BLaER1 treated with 17β-estradiol and CSF1 and Interleukin-3, amounts not matched to agents 10 nM and 100 nM (cell line): ENCODE data around the gene RFFL.
"Not testable (repeated sequence)": the region's sequence is repeated elsewhere in the genome, so short reads cannot be mapped to it uniquely, and the experiment has no call there.

Experiments
- H3K27ac ChIP-seq, 11 experiments: shearing (Covaris generic); formaldehyde crosslinking; 2 replicates each; pipeline ENCODE4 v1.8.1; 2022
- H3K27me3 ChIP-seq, 11 experiments: shearing (Covaris generic); formaldehyde crosslinking; 2 replicates each; pipeline ENCODE4 v1.8.1; 2022
- H3K36me3 ChIP-seq, 11 experiments: shearing (Covaris generic); formaldehyde crosslinking; 2 replicates each; pipeline ENCODE4 v1.8.1; 2022
- H3K4me1 ChIP-seq, 10 experiments: shearing (Covaris generic); formaldehyde crosslinking; 2 replicates each; pipeline ENCODE4 v1.8.1; 2022
- H3K4me2 ChIP-seq, 11 experiments: shearing (Covaris generic); formaldehyde crosslinking; 2 replicates each; pipeline ENCODE4 v1.8.1; 2022
- H3K4me3 ChIP-seq, 10 experiments: shearing (Covaris generic); formaldehyde crosslinking; 2 replicates each; pipeline ENCODE4 v1.8.1; 2022
- H3K9ac ChIP-seq, 11 experiments: shearing (Covaris generic); formaldehyde crosslinking; 2 replicates each; pipeline ENCODE4 v1.8.1; 2022
- H3K9me3 ChIP-seq, 11 experiments: shearing (Covaris generic); formaldehyde crosslinking; replicated peaks in 1 of 11; 2 replicates each; pipeline ENCODE4 v1.8.1; 2022
- H4K20me1 ChIP-seq, 11 experiments: shearing (Covaris generic); formaldehyde crosslinking; 2 replicates each; pipeline ENCODE4 v1.8.1; 2022
- Cebpa-rat ChIP-seq, 11 experiments: shearing (Covaris generic); IDR thresholded peaks; 2 replicates each; pipeline ENCODE4 v1.8.1; 2022

The RFFL gene

GRCh38 chr17:35051579-35052240, 11.8 kb downstream of the RFFL start:
- peak overlapping the region in 5 of 10 experiments; percentile 3 to 25 (median 13); a peak in 5 of 20 replicates for H3K4me3 ChIP-seq
- H3K36me3 ChIP-seq, result peaks cover 0 to 37% (median 0%) of the 10 kb centered on the region in 11 experiments; a peak in 6 of 22 replicates
- H4K20me1 ChIP-seq, result peaks cover 0 to 25% (median 11%) of the 10 kb centered on the region in 11 experiments; a peak in 12 of 22 replicates
- no peaks in the 10 kb centered on the region for H3K9me3 ChIP-seq
- H3K4me2 ChIP-seq, result peak overlapping the region; percentile 67 to 95 (median 78)
- H3K9ac ChIP-seq, result peak overlapping the region; percentile 22 to 68 (median 60); a peak in 19 of 22 replicates
- TF ChIP-seq Cebpa-rat (IDR thresholded peaks at IDR 0.05), result no peak
- H3K4me1 ChIP-seq, result peaks cover 30 to 86% (median 58%) of the 10 kb centered on the region in 10 experiments
- peak overlapping the region; percentile 66 to 86 (median 82) for H3K27ac ChIP-seq
- H3K27me3 ChIP-seq, result no peaks in the 10 kb centered on the region

- Histone ChIP-seq H3K4me2 (peak overlapping the region; percentile 67 to 95 (median 78)), H3K36me3 (peaks cover 0 to 37% (median 2%) of the 10 kb centered on the region in 11 experiments; a peak in 6 of 22 replicates), H3K27ac (peak overlapping the region; percentile 66 to 86 (median 82)), H3K4me1 (peaks cover 30 to 86% (median 55%) of the 10 kb centered on the region in 10 experiments), H4K20me1 (peaks cover 0 to 26% (median 13%) of the 10 kb centered on the region in 11 experiments; a peak in 13 of 22 replicates), H3K9me3 (no peaks in the 10 kb centered on the region), H3K9ac (peak overlapping the region; percentile 33 to 68 (median 60); a peak in 21 of 22 replicates), H3K27me3 (no peaks in the 10 kb centered on the region), H3K4me3 (peak overlapping the region in 6 of 10 experiments; percentile 2 to 25 (median 8); a peak in 6 of 20 replicates)
- peak in 2 of 11 experiments; percentile 23 to 33; a peak in 2 of 22 replicates for TF ChIP-seq Cebpa-rat (IDR thresholded peaks at IDR 0.05)
Measured at GRCh38 chr17:35051183-35051578, 12.3 kb downstream of the RFFL start.

- Histone ChIP-seq H3K4me2 (peak overlapping the region; percentile 67 to 95 (median 78); a peak in 21 of 22 replicates), H3K27ac (peak overlapping the region; percentile 66 to 86 (median 82); a peak in 21 of 22 replicates), H3K27me3 (no peaks in the 10 kb centered on the region), H3K9me3 (no peaks in the 10 kb centered on the region), H3K36me3 (peaks cover 0 to 38% (median 6%) of the 10 kb centered on the region in 11 experiments; a peak in 6 of 22 replicates), H4K20me1 (peaks cover 0 to 36% (median 21%) of the 10 kb centered on the region in 11 experiments; a peak in 12 of 22 replicates), H3K9ac (peak overlapping the region in 3 of 11 experiments; percentile 46 to 67 (median 65); a peak in 3 of 22 replicates), H3K4me3 (peak overlapping the region in 1 of 10 experiments; percentile 4; a peak in 2 of 20 replicates), H3K4me1 (peaks cover 30 to 90% (median 58%) of the 10 kb centered on the region in 10 experiments)
- TF ChIP-seq Cebpa-rat (IDR thresholded peaks at IDR 0.05), result no peak
Measured at GRCh38 chr17:35050170-35050569, 13.3 kb downstream of the RFFL start.

- no peak for TF ChIP-seq Cebpa-rat (IDR thresholded peaks at IDR 0.05)
- no peaks in the 10 kb centered on the region for H3K9me3 ChIP-seq
- H4K20me1 ChIP-seq, result peaks cover 0 to 49% (median 34%) of the 10 kb centered on the region in 11 experiments; a peak in 14 of 22 replicates
- peaks cover 0 to 32% (median 4%) of the 10 kb centered on the region in 11 experiments; a peak in 5 of 22 replicates for H3K36me3 ChIP-seq
- H3K27me3 ChIP-seq, result no peaks in the 10 kb centered on the region
- peak overlapping the region in 3 of 11 experiments; percentile 9 to 95 (median 84); a peak in 1 of 22 replicates for H3K4me2 ChIP-seq
- H3K9ac ChIP-seq, result no peak overlapping the region
- H3K4me1 ChIP-seq, result peaks cover 30 to 85% (median 55%) of the 10 kb centered on the region in 10 experiments
- H3K27ac ChIP-seq, result no peak overlapping the region
- H3K4me3 ChIP-seq, result no peak overlapping the region
Measured at GRCh38 chr17:35048685-35049379, 14.7 kb downstream of the RFFL start.

GRCh38 chr17:35046740-35047283, 16.7 kb downstream of the RFFL start:
- Histone ChIP-seq H3K27ac (0 out of 22 replicates have a peak overlapping the region, but pooled peaks of 1 of the 11 experiments have one; percentile 5), H4K20me1 (peaks cover 0 to 69% (median 48%) of the 10 kb centered on the region in 11 experiments; a peak in 15 of 22 replicates), H3K36me3 (peaks cover 0 to 40% (median 6%) of the 10 kb centered on the region in 11 experiments; a peak in 10 of 22 replicates), H3K4me3 (no peak overlapping the region), H3K9ac (no peak overlapping the region), H3K4me2 (peak overlapping the region in 5 of 11 experiments; percentile 28 to 58 (median 54); a peak in 8 of 22 replicates), H3K27me3 (no peaks in the 10 kb centered on the region), H3K9me3 (no peaks in the 10 kb centered on the region), H3K4me1 (peaks cover 17 to 64% (median 36%) of the 10 kb centered on the region in 10 experiments)
- no peak for TF ChIP-seq Cebpa-rat (IDR thresholded peaks at IDR 0.05)

GRCh38 chr17:35046245-35046644, 17.3 kb downstream of the RFFL start:
- H3K4me1 ChIP-seq, result peaks cover 11 to 59% (median 30%) of the 10 kb centered on the region in 10 experiments
- H4K20me1 ChIP-seq, result peaks cover 0 to 70% (median 48%) of the 10 kb centered on the region in 11 experiments; a peak in 15 of 22 replicates
- H3K9me3 ChIP-seq, result no peaks in the 10 kb centered on the region
- H3K4me3 ChIP-seq, result no peak overlapping the region
- no peak overlapping the region for H3K9ac ChIP-seq
- H3K36me3 ChIP-seq, result peaks cover 0 to 46% (median 6%) of the 10 kb centered on the region in 11 experiments; a peak in 11 of 22 replicates
- no peak for TF ChIP-seq Cebpa-rat (IDR thresholded peaks at IDR 0.05)
- no peaks in the 10 kb centered on the region for H3K27me3 ChIP-seq
- H3K4me2 ChIP-seq, result peak overlapping the region in 4 of 11 experiments; percentile 40 to 58 (median 56); a peak in 6 of 22 replicates
- H3K27ac ChIP-seq, result no peak overlapping the region

- peak overlapping the region in 6 of 11 experiments; percentile 4 to 58 (median 47); a peak in 10 of 22 replicates for H3K4me2 ChIP-seq
- H3K27me3 ChIP-seq, H3K9ac ChIP-seq, H3K27ac ChIP-seq, H3K9me3 ChIP-seq, H3K4me3 ChIP-seq: not testable (repeated sequence)
- H4K20me1 ChIP-seq, result peaks cover 0 to 70% (median 48%) of the 10 kb centered on the region in 11 experiments; a peak in 15 of 22 replicates
- peaks cover 0 to 51% (median 8%) of the 10 kb centered on the region in 11 experiments; a peak in 11 of 22 replicates for H3K36me3 ChIP-seq
- peaks cover 4 to 51% (median 23%) of the 10 kb centered on the region in 10 experiments for H3K4me1 ChIP-seq
Measured at GRCh38 chr17:35045458-35045979, 18.0 kb downstream of the RFFL start.

GRCh38 chr17:35044181-35044580, 19.3 kb downstream of the RFFL start:
- H3K36me3 ChIP-seq, result peaks cover 0 to 48% (median 8%) of the 10 kb centered on the region in 11 experiments; a peak in 11 of 22 replicates
- H3K9me3 ChIP-seq, result no peaks in the 10 kb centered on the region
- TF ChIP-seq Cebpa-rat (IDR thresholded peaks at IDR 0.05), result no peak
- H3K4me1 ChIP-seq, result peaks cover 0 to 38% (median 15%) of the 10 kb centered on the region in 10 experiments; a peak in 15 of 20 replicates
- no peak overlapping the region for H3K27ac ChIP-seq
- no peaks in the 10 kb centered on the region for H3K27me3 ChIP-seq
- no peak overlapping the region for H3K9ac ChIP-seq
- no peak overlapping the region for H3K4me3 ChIP-seq
- no peak overlapping the region for H3K4me2 ChIP-seq
- peaks cover 0 to 76% (median 50%) of the 10 kb centered on the region in 11 experiments; a peak in 15 of 22 replicates for H4K20me1 ChIP-seq
